ENCODE measurements around the gene DSTN.

The DSTN gene

DNA sequence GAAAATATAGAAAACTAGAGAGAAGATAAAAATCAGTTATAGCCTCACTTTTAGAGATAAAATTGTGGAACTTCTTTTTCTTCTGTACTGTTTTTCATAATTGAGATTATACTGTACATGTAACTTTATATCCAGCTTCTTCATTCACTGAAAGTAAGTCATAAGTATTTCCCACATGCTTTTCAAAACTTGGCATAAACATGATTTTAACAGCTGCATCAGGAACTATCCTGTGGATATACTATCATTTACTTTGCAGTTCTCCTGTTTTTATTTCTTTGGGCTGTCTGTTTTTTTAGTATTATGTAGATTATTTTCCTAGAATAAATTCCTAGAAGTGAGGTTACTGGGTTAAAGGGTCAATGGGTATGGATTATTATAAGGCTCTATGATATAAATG, 14.8 kb downstream of the DSTN start:
- FAIRE-seq = no peak

DNA sequence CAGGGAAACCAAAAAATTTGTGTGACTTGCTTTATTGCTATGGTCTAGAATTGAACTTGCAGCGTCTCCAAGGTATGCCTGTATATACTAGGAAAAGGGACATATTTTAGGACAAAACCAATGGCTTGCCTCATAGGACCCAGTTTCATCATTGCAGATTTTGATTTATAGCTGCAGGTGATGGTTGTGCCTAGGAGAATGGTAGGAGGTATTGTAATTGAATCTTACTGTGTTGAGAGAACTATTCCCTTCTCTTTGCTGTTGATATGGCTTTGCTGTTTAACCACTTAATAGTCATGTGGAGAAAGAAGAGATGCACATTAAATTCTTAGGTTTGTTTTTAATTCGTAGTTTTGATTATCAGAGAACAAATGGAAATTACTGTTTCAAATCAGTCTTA, 16.4 kb downstream of the DSTN start:
- no peak for FAIRE-seq

DNA sequence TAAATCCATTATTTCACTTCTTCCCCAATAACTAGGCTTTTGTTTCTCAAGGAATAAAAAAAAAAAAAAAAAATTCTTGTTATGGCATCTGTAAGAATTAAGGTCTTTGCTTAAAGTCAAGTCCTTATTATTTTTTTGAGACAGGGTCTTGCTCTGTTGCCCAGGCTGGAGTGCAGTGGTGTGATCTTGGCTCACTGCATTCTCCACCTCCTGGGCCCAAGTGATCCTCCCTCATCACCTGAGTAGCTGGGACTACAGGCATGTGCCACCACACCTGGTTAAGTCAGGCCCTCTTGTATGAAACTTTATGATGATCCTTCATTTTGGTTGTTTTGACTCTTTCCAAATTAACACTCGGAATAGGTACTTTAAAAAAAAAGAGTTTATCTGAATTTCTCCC, 17.3 kb downstream of the DSTN start:
- FAIRE-seq = no peak

DNA sequence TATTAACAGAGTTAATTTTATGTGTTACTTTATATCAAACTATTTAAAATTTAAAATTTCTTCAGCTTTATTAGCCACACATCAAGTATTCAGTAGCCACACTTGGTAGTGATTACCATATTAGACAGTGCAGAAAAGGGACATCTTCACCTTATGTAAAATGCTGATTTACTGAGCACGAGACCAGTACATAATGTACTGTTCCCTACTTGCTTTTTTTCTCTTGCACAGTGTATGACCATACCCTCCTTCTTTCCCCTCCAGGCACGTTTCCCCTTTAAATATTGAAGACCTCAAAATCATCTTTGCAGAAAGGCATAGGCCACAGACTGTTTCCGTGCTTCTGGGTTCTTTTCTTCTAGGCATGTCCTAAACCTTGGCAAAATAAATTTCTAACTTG, 17.9 kb downstream of the DSTN start:
- FAIRE-seq = no peak

DNA sequence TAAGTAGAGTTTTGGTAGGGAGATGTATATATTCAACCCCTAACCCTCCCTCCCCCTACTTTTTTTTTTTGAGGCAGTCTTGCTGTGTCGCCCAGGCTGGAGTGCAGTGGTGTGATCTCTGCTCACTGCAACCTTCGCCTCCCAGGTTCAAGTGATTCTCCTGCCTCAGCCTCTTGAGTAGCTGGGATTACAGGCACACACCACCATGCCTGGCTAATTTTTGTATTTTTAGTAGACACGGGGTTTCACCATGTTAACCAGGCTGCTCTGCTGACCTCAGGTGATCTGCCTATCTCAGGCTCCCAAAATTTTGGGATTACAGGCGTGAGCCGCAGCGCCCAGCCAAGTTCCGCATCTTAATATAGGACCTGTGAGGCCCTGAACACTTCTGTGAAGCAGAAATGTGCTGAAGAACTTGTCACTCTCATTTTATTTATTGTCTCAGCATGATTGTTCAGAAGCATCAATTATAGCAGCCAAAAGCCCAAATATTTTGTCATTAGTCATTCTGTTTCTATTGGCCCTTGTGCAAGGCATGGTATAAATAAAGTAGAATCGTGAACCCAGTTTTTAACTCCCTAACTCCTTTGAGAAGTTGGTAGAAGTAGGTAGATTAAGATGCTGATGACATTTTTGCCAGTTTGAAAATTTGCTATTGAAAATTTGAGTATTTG, 19.4 kb downstream of the DSTN start:
- no peak for FAIRE-seq

DNA sequence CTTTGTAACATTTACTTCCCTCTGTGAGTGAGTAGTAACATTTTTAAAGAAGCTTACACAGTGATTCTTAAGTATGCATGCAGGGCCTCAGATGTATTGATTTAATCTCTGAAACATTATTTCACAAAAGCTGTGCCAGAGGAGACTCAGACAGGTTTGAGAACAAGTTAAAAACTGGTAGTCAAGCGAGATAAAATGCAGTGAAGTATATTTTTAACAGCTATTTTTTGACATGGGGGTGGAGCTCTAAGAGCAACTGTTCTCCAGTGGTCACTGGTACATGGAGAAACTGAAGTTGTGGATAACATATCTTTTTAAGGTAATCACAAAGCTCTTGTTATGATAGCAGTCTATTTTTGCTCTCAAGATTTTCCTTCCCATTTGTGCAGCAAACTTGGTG, 20.4 kb downstream of the DSTN start:
- FAIRE-seq = no peak

DNA sequence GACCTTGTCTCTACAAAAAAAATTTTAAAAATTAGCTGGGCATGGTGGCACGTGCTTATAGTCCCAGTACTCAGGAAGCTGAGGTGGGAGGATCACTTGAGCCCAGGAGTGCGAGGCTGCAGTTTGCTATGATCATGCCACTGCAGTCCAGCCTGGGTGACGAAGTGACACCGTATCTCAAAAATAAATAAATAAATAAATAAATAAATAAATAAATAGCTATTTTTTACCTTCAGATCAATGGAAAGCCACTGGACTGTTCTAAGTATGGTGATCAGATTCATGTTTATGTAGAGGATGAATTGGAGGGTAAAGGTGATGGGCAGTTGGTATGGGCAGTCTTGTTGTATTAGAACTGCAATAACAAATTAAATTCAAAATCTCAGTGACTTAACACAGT, 24.0 kb downstream of the DSTN start:
- no peak for FAIRE-seq

DNA sequence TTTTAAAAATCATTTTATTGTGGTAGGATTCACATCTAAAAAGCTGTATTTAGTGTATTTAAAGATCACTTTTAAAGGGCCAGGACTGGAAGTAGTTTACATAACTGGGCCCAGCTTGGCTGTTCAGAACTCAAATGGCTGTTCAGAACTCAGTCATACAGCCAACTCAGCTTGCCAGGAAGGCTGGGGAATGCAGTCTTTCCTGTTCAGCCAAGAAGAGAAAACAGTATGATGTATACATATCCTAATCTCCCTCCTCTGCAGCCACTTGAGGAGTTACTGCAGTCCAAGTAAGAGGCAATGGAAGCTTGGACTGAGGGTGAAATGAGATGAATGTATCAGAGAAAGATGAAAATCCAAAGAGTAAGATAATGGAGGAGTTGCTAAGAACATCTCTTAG, 24.6 kb downstream of the DSTN start:
- FAIRE-seq = no peak

DNA sequence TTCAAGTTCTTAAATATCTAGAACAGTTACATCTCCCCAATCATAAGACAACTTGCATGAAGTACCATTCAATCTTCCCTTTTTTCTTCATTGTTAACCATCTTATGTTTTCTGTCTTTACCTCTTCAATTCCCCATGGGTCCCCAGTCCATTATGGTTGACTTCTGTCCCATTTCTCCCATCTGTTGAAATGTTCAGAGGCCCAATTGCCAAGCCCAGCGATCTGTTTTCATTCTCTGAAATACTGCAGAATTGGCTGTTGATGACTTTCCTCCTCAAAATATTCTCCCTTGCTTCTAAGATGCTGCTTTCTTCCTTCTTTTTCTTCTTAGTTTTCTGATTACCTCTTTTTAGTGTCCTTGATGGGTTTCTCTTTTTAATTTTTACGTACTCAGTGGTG, 26.0 kb downstream of the DSTN start:
- FAIRE-seq = no peak

DNA sequence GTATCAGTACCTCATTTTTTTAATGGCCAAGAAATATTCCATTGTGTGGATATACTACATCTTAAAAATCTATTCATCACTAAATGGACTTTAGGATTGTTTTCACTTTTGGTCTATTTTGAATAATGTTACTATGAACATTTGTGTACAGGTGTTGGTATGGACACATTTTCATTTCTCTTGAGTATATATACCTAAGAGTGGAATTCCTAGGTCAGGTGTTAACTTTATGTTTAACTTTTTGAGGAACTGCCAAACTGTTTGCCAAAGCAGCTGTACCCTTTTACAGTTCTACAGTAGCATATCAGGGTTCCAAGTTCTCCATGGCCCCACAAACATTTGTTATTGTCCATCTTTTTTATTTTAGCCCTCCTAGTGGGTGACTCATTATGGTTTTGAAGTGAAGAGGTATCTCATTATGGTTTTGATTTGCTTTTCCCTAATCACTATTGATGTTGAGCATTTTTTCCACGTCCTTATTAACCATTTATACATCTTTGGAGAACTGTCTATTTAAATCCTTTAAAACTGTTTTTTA, 28.2 kb downstream of the DSTN start:
- no peak for FAIRE-seq

DNA sequence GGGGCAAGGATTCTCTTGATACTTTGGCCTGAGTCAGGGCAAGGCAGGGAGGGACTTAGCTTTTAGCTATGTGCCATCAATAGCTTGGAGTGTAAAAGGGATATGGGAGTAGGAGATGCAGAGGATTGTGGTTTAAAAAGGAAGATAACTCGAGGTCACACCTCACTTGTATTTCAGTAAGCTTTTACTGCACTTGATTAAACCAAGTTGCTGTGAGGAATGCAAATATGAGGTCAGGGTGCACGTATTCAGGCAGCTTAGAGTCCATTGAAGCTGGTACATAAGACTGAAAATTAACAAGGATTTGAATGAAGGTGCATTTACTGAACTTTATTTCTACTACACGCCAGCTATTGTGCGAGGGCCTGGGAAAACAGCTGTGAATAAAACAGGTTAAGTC, 32.1 kb downstream of the DSTN start:
- FAIRE-seq = no peak

DNA sequence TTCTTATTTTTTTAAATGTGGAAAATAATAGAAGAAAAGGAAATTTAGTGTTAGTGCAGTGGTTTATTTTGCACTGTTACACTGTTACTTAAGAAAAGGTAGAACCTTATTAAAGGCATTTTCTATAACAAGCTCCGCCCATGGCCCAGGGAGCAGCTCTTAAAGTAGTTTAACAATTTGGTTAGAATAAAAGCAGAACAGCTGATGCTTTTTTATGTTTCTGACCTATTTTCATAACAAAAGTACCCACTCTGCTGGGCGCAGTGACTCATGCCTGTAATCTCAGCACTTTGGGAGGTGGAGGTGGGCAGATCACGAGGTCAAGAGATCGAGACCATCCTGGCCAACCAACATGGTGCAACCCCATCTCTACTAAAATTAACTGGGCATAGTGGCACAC, 32.6 kb downstream of the DSTN start:
- FAIRE-seq = no peak

DNA sequence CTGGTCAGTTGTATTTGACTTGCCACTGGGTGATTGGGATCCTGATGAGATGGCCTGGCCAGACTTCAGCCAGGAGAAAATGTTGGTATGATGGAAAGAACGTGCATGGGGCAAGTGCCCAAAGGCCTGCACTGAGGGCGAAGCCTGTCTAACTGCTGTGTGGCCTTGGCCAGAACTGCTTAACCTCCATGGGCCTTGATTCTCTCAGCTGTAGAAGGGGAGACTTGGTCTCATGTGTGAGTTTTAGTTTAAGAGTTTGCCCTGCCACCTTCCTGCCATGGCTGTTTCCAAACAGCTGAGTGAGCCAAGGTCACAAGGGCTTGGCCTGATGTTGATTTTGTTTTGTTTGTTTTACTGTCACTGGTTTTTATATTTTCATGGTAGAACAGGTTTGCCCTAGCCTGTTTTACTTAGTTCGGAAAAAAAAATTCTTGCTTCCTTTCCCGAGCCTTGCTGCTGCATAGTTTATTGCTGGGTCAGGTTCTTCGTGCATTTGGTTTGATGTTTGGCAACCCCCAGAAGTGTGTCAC, 35.3 kb downstream of the DSTN start:
- FAIRE-seq = no peak

DNA sequence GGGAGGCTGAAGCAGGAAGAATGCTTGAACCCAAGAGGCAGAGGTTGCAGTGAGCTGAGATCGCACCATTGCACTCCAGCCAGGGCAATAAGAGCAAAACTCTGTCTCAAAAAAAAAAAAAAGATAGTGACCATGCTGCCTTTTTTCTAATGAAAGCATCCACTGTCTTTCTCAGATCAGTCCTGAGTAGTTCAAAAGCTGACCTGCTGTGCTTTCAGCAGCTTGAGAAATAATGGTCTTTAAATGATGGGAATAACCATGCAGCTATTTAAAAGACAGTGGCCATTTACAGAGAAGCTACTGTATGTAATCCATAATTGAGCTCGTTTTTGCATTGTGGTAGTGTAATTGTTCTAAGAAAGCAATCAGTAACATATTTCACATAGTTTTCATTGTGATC, 36.1 kb downstream of the DSTN start:
- FAIRE-seq = no peak

DNA sequence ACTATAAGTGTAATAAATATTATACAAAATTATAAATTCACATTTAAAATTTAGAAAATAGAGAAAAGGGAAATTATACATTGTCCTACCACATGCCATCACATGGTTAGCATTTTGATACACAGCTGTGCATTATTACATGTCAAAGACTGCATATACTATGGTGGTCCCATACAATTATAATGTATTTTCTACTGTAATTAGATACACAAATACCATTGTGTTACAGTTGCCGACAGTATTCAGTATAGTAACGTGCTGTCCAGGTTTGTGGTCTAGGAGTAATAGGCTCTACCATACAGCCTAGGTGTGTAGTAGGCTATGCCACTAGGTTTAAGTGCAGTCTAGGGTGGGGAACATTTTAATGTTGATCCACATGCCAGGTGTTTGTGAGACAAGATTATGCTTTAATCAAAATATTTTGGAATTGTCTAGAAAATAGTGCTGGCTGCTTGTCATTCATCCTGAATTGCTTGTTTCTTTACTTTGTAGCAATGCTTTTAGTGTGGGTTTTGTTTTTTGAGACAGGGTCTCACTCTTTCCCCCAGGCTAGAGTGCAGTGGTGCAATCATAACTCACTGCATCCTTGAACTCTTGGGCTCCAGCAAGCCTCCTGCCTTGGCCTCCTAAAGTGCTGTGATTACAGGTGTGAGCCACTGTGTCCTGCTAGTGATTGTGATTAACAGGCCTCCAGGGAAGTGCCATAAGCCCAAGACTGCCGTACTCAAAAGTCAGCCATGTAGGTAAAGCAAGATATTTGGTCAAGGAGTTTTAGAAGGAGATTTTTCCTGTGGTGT, 39.0 kb downstream of the DSTN start:
- FAIRE-seq = no peak

DNA sequence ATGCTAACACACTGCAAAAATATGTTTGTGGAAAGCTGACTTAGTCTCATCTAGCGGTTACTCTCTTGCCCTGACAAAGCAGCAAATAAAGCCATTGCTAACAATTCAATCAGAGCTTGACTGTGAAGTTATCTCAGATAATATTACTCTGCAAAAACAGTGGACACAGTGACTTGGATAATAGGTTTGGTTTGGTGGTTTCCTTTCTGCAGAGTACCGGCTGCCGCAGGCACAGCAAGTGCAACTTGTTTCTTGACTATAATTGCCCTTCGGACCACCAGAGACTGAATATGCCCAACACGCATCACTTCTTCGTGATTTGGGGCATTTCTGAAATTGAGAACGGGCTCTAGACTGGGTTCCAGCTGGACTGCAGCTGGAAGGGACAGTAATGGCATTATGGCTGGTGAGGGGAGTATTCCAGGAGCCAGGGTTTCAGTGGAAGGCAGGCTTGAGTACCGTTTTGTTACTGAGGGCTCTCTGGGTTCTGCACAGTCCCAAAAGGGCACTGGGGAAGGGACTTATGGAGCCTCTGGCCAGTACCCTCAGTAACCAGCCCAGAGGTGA, 40.0 kb downstream of the DSTN start:
- no peak for FAIRE-seq

DNA sequence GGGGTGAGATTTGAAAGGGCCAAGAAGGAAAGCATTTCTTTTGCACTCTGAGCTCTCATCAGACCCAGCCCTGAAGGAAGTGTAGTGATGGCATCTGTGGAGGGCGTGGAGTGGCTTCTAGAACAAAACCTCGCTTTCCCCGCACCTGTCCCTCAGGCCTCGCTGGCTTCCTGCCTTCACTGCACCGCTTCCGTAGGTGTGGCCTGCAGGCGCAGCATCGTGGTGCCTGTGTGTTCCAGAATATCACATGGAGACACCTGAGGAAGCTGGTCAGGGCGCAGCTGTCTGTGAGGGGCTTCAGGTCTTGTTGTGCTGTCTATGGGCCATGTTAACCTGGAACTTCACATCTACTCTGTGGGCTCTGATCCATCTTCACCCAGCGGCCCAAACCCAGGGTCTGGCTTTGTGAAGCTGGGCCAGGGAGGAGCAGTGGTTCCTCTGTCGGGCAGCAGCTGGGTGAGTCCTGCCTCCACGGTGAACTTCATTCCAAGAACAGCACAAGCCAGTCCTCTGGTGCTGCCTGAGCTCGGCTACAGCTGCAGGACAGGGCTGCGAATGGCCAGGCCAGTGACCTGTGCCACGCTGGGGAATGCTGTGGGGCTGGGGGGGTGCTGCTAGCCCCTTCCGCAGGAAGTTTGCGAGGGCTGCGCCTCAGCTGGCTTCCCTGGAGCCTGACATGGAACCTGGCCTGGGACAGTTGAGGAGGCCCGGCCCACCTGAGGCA, 40.9 kb downstream of the DSTN start:
- no peak for FAIRE-seq

DNA sequence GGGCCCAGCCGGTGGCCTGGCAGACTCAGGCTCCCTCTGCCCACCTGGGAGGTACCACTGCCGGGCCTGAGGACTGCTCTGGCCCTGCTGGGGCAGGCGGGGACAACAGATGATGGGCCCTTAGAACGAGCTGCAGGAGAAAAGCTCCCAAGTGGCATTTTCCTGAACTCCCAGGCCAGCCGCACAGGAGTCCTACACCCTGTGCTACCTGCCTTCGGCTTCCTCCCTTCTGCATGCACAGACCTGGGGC, 41.3 kb downstream of the DSTN start:
- no peak for FAIRE-seq

DNA sequence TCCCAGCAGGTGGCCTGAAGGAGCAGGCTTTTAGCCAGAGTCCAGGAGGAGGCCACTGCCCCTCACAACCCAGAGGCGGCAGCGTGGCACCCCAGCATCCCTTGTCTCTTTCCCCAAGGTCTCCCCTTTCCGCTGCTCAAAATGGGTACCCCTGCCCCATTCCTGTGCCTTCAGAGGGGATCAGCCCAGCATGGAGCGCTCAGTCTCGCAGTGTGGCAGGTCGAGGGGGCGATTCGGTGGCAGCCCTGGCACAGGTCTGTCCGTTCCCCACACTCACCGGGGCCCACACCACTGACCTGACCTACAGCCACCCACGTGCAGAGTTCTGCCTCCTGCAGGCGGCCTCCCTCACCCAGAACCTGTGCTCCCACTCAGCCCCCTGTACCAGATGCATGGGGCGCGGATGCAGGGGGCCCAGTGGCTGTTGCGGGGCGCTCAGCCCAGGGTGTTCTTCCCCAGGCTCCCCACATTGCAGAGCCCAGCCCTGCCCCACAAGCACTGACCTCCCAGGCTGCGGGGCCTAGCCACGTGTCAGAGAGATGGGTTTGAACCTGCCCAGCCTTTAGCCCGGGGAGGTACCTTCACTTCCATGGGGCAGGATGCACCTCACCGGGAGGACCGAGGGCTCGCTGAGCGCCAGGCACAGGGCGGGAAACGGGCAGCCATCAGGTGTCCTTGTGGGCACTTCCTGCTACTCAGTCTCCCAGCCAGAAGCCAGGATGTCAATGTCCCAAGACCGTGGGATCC, 41.8 kb downstream of the DSTN start:
- FAIRE-seq = no peak

DNA sequence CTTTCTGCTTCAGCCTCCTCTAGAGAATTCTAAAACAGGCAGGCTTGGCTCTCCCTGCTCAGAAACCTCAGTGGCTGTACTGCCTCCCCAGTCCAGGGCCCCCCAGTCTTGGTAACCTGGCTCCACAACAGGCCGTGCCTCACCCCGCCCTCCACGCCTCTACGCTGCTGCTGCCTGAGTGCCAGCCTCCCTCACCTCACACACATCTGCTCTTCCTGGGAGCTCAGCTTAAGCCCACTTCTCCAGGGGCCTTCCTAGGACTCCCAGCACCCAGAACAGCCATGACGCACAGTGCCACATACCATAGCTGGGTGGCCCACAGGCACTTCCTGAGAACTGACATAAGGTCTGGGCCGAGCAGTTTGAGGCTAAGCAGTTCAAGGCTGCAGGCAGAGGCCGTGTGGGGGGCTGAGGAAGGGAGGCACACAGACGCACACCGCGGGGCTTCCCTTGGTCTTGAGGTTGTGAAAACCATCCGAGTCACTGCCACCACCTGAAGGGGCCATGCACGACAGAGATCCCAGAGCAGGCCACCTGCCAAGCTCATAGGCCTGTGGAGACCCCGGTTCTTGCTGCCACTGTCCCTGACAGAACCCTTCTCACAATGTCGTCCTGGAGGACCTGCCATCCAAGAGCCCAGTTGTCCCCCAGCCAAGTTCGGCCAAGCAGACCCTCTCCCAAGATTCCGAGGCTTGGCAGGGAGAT, 42.6 kb downstream of the DSTN start:
- FAIRE-seq = no peak

DNA sequence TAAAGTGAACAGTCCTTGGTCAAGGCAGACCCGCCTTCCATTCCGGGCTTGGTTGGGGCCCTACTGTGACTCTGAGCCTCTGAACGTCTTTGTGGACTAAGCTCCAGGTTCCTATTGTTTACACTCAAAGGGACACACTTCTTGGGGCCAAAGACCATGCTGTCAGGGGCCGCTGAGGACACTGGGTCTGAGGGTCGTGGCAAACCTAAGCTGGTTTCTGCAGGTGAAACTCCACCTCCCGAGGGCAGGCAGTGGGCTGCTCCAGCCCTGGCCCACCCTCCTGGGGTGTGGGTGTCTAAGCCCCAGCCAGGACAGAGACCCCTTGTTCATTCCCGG, 43.1 kb downstream of the DSTN start:
- no peak for FAIRE-seq
